HG02938 (cell line): ENCODE measurements around the gene RCOR1.
"Not testable (repeated sequence)": the region's sequence is repeated elsewhere in the genome, so short reads cannot be mapped to it uniquely, and the experiment has no call there.

Experiments used
- ATAC-seq: cut with Tn5 transposase; IDR thresholded peaks from one replicate; pipeline ENCODE4 v1.9.1; 2021; ENCODE audit warnings: mild to moderate bottlenecking, moderate library complexity; ENCODE audit not compliant: unreplicated experiment

The RCOR1 gene

DNA sequence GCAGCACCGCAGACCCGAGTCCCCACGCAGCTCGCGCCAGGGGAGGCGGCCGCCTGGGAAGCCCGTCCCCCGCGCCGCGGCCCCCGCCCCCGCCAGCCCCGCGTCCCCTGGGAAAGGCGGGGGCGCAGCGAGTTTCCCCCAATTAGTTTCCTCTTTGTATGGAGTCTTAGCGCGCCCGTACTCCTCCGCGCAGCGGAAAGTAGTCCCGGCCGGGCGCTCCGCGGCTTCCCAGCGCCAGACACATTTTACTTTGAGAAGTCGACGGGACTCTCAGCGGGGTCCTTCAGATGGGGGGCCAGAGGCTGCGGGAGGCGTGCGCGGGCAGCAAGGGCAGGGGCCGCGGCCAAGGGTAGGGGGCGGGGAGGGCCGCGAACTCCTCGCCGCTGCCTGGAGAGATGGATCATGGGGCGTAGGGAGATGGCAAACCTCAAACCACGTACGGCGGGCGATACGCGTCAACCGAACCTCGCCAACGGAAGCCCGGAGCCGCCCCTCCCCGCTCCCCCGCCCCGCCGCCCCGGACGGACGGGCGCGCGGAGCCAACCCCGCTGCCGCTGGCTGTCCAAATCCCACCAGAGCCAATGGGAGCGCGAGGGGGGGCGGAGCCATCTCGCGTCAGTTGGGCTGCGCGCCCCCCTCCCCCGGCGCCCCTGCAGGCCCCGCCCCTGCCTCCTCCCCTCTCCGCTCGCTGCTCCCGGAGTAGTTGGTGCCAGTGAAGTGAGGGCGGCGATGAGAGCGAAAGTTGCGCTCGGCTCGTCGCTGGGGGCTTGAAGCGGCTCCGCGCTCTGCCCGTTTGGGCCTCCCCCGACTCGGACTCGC, at the start of gene RCOR1:
Gene RCOR1, plus strand, starts transcription at position 706 of the 819 bp plus-strand sequence. CDS start 238 bp downstream, outside the sequence.
- peak; percentile 70 for ATAC-seq

- ATAC-seq: no peak
These were observed 48.3 kb upstream of the RCOR1 start for GRCh38 chr14:102544046-102544746.

DNA sequence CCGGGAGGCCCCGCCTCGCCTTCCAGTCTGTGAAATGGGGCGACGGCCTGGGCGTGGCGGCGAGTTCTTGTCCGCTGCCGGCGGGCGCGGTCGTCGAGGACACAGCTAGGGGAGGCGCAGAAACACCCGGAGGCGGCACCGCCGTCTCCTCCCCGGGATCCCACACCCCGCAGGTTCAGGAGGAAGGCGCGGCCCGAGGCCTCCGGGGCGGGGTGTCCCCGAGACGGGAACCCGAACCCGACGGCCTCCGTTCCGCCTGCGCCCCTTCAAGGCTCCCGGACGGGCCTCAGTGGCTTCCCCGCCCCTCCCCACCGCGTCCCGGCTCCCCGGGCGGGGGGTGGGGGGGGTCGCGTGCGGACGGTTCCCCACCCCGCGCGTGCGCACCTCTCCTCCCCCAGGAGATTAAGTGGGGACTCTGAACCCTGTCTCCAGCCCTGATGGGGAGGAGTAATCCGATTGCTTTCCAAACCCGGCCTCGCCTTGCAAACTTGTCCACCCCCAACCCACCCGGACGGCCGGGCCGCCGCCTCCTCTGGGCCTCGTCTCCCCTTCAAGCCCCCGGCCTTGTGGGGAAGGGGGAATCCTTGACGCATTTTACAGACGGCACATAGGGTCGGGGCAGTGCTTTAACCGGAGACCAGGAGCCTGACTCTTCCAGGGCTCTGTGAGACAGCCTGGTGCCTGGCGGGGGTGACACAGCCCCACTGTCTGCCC, 47.5 kb upstream of the RCOR1 start:
- no peak for ATAC-seq

GRCh38 chr14:102545461-102546265, 46.8 kb upstream of the RCOR1 start:
- no peak for ATAC-seq

DNA sequence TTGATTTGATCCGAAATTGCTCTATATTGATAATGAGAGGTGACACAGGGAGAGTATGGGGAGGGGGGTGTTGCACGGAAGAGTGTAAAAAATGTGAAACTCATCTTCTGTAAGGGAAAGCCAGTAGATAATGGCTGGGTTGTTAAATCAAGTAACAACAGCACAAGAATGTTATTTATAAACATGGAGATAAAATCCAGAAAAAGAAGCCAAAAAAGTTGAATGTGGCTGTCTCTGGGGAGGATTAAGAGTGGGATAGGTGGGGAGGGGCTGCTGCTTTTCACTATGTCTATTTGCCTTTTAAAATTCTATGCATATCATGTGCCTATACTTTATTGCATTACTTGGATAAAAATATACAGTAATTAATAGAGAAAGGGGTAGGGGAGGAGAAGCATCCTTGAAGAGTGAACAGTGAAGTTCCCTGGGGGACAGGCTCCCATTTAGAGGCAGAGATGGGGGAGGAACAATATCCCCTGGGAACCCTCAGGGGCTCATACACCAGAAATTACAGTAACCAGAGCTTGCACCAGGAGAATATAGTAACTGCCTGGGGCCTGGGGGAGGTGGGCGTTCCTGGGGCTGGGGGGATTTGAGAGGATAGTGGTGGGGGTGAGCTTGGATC, 43.7 kb upstream of the RCOR1 start:
- ATAC-seq: no peak

DNA sequence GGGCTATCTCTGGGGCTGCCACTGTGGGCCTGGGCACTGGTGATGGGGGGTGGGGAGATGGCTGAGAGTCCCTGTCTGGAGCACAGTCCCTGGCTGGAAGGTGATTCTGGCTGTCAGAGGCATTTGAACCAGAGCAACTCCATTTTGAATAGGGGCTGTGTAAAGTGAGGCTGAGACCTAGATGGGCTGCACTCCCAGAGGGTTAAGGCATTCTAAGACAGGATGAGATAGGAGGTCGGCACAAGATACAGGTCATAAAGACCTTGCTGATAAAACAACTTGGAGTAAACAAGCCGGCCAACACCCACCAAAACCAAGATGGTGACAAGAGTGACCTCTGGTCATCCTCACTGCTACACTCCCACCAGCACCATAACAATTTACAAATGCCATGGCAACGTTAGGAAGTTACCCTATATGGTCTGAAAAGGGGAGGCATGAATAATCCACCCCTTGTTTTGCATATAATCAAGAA, 41.5 kb upstream of the RCOR1 start:
- not testable (repeated sequence) for ATAC-seq

- no peak for ATAC-seq
These were observed 40.3 kb upstream of the RCOR1 start for GRCh38 chr14:102551995-102552705.

DNA sequence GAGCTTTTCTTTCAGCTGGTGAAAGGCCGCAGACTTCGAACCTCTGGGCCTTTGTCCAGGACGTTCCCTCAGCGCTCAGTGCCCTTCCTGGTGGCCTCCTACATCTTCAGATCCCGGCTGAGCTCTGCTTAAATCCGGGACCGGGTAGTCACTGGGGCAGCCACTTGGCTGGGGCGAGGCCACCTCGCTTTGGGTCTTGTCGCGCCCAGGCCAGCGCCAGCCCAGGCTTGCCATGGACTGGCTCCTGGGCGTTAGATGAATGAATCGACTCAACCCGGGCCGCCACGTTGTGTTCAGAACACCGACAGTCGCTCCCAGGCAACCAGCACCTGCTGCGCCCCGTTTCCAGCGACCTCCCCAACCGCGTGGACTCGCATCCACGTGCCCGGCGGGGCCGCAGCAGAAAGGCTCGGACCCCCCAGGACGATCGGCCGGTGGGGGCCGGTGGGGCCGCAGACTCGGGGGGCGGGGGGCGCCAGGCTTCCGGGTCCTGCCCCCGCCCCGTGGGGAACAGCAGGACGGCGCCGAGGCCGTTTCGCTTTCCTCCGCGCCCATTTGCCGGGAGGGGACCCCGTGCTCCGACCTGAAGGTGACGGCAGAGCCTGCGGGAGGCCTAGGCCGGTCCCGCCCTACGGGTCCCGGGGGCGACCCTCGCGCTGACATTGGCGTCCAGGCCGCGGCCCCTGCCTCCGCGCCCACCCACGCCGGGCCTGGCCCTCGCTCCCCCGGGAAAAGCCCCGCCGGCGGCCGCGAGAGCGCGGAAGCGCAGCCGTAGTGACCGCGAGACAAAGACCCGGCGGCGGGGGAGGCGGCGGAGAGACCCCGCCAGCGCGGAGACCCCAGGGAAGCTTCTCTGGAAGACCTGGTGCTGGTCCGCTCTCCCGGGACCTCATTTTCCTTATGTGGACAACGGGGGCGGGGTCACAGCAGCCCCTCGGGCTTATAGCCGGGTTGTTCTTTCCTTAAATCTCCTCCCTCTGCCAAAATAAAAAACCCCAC, 37.3 kb upstream of the RCOR1 start:
- ATAC-seq: no peak

DNA sequence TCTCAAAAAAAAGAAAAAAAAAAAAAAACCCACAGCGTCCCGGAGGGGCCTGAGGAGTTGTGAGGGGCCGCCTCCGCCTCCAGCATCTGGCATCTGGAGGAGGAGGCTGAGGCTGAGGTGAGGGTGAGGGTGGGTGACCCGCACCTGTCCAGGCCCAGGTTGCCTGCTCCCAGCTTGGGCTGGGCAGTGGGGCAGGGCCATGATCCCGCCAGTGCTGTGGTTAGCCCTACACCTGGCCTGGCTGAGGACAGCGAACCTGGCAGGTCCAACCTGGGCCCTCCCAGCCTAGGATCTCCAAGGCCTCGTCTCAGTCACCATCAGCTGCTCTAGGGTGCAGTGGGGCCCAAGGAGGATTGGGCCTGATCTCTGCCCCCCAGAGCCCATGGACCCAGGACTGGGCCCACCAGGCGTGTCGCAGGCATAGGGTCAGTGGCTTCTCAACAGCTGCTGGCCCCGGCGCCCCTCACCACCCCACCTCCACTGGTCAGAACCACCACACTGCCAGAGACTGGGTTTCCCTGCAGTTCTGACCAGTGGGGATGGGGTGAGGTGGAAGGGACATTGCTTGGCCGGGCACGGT, 36.3 kb upstream of the RCOR1 start:
- ATAC-seq: no peak

DNA sequence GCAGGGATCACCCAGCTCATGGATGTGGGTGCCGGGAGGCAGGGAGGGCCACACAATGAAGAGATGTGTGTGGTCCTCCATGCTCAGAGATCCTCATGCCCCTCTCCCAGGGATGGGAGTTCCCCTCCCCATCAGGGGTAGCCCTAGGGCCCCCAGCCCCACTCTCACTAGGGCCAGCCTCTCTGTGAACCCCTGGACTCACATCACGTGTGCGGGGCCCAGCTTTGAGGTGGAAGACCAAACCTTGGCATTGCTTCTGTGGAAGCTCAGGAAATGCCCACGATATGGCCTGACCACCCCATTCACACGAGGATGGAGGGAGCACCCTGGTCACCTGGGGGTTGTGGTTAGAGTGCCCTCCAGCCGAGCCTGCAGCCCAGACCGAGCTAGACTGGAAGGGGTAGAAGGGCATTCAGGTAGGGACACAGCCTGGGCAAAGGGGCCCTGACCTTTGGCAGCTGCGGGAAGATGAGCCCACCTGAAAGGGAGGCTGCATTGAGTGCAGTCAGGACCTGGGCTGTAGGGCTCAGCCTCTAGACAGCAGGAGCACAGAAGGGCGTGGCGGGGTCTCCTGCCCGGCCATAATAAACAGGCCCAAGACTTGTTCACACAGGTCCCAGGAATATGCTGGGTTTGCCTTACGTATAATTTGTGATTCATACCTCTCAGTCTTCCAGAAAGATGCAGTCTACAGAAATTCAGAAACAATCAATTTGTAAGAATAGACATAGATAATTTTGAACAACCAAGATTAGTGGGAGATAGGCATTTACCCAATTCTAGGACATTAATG, 34.8 kb upstream of the RCOR1 start:
- ATAC-seq: no peak

GRCh38 chr14:102558556-102558955, 33.9 kb upstream of the RCOR1 start:
- no peak for ATAC-seq

GRCh38 chr14:102560458-102561261, 31.8 kb upstream of the RCOR1 start:
- ATAC-seq: no peak

DNA sequence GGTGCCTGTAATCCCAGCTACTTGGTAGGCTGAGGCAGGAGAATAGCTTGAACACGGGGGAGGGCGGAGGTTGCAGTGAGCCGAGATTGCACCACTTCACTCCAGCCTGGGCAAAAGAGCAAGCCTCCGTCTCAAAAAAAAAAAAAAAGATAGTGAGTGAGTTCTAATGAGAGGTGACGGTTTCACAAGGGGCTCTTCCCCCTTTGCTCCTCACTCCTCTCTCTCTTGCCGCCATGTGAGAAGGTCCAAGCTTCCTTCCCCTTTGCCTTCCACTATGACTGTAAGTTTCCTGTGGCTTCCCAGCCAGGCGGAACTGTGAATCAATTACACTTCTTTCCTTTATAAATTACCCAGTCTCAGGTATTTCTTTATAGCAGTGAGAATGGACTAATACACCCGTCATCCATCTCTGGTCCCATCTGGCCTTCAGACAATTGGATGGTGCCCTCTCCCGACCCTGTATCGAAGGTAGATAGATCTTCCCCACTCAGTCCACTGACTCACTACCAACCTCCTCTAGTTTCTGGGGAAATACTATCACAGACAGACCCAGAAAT, 27.0 kb upstream of the RCOR1 start:
- ATAC-seq: peak; percentile 72

DNA sequence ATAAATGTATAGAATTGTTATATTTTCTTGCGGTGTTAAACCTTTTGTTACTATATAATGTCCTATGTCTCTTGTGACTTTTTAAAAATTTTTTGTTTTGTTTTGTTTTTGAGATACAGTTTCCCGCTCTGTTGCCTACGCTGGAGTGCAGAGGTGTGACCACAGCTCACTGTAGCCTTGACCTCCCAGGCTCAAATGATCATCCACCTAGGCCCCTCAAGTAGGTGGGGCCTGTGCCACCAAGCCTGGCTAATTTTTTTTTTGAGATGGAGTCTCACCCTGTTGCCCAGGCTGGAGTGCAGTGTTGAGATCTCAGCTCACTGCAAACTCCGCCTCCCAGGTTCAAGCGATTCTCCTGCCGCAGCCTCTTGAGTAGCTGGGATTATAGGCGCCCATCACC, 26.5 kb upstream of the RCOR1 start:
- no peak for ATAC-seq

GRCh38 chr14:102568115-102568614, 24.3 kb upstream of the RCOR1 start:
- ATAC-seq: no peak
